GM12878 (cell line): ENCODE data around the gene SMIM22. TPM values are rescaled to one million over a fixed set of nuclear protein-coding genes. Genes with fewer than 3 reads are reported as not detected.
A peak's percentile ranks its signal among the peaks of the same experiment; 100 is the strongest.

Experiments used
- ATAC-seq: fragments of 200-7000 bp; cut with Tn5 transposase; 3 replicates; pipeline ENCODE4 v1.9.1; 2020; ENCODE audit warnings: mild to moderate bottlenecking, moderate library complexity
- BruUV-seq: library from RNA; stranded (reverse); fragments of 400-500 nt; replicated peaks from 2 replicates; lab custom pipeline; 2021; lab: Mats Ljungman, UMichigan
- CTCF ChIA-PET: fragments of 300-600 bp; sonication (Branson Sonifier 250); formaldehyde crosslinking; extraction: SDS; loops from one replicate; lab custom pipeline; 2021; ENCODE audit warnings: inconsistent platforms; lab: Yijun Ruan, JAX
- POLR2A ChIA-PET: fragments of 350-600 bp; formaldehyde crosslinking; extraction: SDS; loops from one replicate; lab custom pipeline; 2021; ENCODE audit warnings: inconsistent platforms; lab: Charles Lee
- RAD21 ChIA-PET: fragments of 300-600 bp; sonication (Branson Sonifier 250); formaldehyde crosslinking; loops from one replicate; lab custom pipeline; 2023; ENCODE audit warnings: antibody characterized with exemption; ENCODE audit not compliant: unreplicated experiment; lab: Charles Lee
- SMC1A ChIA-PET: fragments of 300-600 bp; sonication (Branson Sonifier 250); formaldehyde crosslinking; loops from one replicate; lab custom pipeline; 2023; ENCODE audit not compliant: unreplicated experiment, uncharacterized antibody; lab: Charles Lee
- DNase-seq: peaks from one replicate; pipeline ENCODE4 v3.0.0-alpha.2; 2011; ENCODE audit warnings: low read depth, low spot score
- FAIRE-seq: peaks from 3 replicates; lab custom pipeline; 2011; peaks lifted over from hg19 to GRCh38; lab: Jason Lieb, UNC
- H2AFZ ChIP-seq: 2 replicates; pipeline ENCODE4 v1.6.0; 2011; ENCODE audit warnings: low read depth, low read length, control low read depth; ENCODE audit not compliant: control insufficient read depth
- H3K27ac ChIP-seq: 2 replicates; pipeline ENCODE4 v1.5.1; 2011; ENCODE audit warnings: control low read depth; ENCODE audit not compliant: control insufficient read depth, insufficient read depth
- H3K27me3 ChIP-seq, 2 experiments: replicated peaks in 1 of 2; 2 replicates each; pipeline versions ENCODE4 v1.6.0 to v1.6.1; 2011; ENCODE audit warnings: low read length in 1 of 2; ENCODE audit not compliant: control insufficient read depth in 2 of 2, insufficient read depth in 2 of 2
- H3K36me3 ChIP-seq, 2 experiments: 2 replicates each; pipeline ENCODE4 v1.5.1; 2011; ENCODE audit warnings: low read length in 1 of 2; ENCODE audit not compliant: control insufficient read depth in 2 of 2, insufficient read depth in 2 of 2
- H3K4me1 ChIP-seq: 2 replicates; pipeline ENCODE4 v1.6.1; 2011; ENCODE audit warnings: mild to moderate bottlenecking, low read length, moderate library complexity, mixed read lengths; ENCODE audit not compliant: control insufficient read depth, insufficient read depth
- H3K4me2 ChIP-seq: 2 replicates; pipeline ENCODE4 v1.6.0; 2011; ENCODE audit warnings: control low read depth; ENCODE audit not compliant: control insufficient read depth, insufficient read depth
- H3K4me3 ChIP-seq: fragments of 200-600 bp; sonication (generic); 2 replicates; pipeline ENCODE4 v1.5.1; 2016
- H3K79me2 ChIP-seq: 2 replicates; pipeline ENCODE4 v1.6.0; 2011; ENCODE audit warnings: low read length; ENCODE audit not compliant: control insufficient read depth, insufficient read depth
- H3K9ac ChIP-seq: 2 replicates; pipeline ENCODE4 v1.8.0; 2011; ENCODE audit warnings: low read length, control low read depth, mixed read lengths; ENCODE audit not compliant: control insufficient read depth, insufficient read depth
- H3K9me3 ChIP-seq: replicated peaks from 3 replicates; pipeline ENCODE4 v1.5.1; 2011; ENCODE audit warnings: mild to moderate bottlenecking, low read length; ENCODE audit not compliant: control insufficient read depth, insufficient read depth
- H4K20me1 ChIP-seq: 2 replicates; pipeline ENCODE4 v1.6.0; 2011; ENCODE audit not compliant: control insufficient read depth, insufficient read depth
- ETV6 ChIP-seq, 2 experiments: fragments of 450-650 bp in 1 of 2; IDR thresholded peaks in 1 of 2; conservative IDR thresholded peaks in 1 of 2; 2 replicates each; pipeline ENCODE4 v1.6.1; 2014; ENCODE audit warnings: antibody characterized with exemption in 1 of 2, borderline replicate concordance in 1 of 2, low read depth in 1 of 2, mild to moderate bottlenecking in 1 of 2, moderate library complexity in 1 of 2
- GABPA ChIP-seq: IDR thresholded peaks from 2 replicates; pipeline ENCODE4 v1.6.1; 2014; ENCODE audit warnings: antibody characterized with exemption, low read depth, mild to moderate bottlenecking, inconsistent platforms
- PML ChIP-seq: IDR thresholded peaks from 2 replicates; pipeline ENCODE4 v1.6.1; 2012; ENCODE audit warnings: low read length, inconsistent platforms
- SMARCA5 ChIP-seq: fragments of 450-650 bp; IDR thresholded peaks from 2 replicates; pipeline ENCODE4 v1.6.1; 2017; ENCODE audit warnings: mild to moderate bottlenecking
- SPI1 ChIP-seq: IDR thresholded peaks from 2 replicates; pipeline ENCODE4 v1.6.1; 2011; ENCODE audit warnings: low read depth, mild to moderate bottlenecking, low read length, moderate library complexity, borderline replicate concordance; ENCODE audit not compliant: insufficient read depth
- WGBS: methylation state at CpG from one replicate; pipeline ENCODE4 v1.1.6; 2016; ENCODE audit warnings: low lambda C conversion rate; ENCODE audit not compliant: insufficient replicate concordance, insufficient coverage; ENCODE audit errors: missing lambda C conversion rate; 5-methylcytosine and 5-hydroxymethylcytosine counted together
- in situ Hi-C: fragments of 300-500 bp; cut with MboI; formaldehyde crosslinking; loops from 9 replicates; pipeline ENCODE4 v1.14.3; 2018; ENCODE audit warnings: mixed read lengths
- intact Hi-C: fragments of 100-400 bp; cut with micrococcal nuclease; formaldehyde crosslinking; loops from one replicate; pipeline ENCODE4 v1.14.2; 2022; ENCODE audit not compliant: unreplicated experiment
- polyA plus RNA-seq, 11 experiments: library from polyadenylated mRNA; depleted of rRNA in 4 of 11; unstranded in 6 of 11; stranded (reverse) in 5 of 11; fragments of >200 nt; fragmentation: Nextera tagmentation in 4 of 11; fragmentation: Illumina TruSeq in 1 of 11; extraction: Ambion mirVana in 4 of 11; extraction: Trizol in 1 of 11; gene quantifications; 1 replicate in 1 of 11; 2 replicates in 10 of 11; pipeline versions ENCODE4 v1.2.1 to v1.2.3, GENCODE V29; 2011 to 2016; ENCODE audit warnings: inconsistent platforms in 2 of 11, missing spikeins in 2 of 11, low read depth in 1 of 11
- total RNA-seq, 4 experiments: library from RNA; depleted of rRNA in 3 of 4; stranded (reverse); fragments of >200 nt in 3 of 4; fragmentation: Illumina TruSeq in 1 of 4; extraction: Trizol in 1 of 4; gene quantifications; 2 replicates each; pipeline versions ENCODE4 v1.2.1 to v1.2.3, GENCODE V29; 2013 to 2021

Gene SMIM22
- total and polyA plus RNA-seq, 10 of the 15 experiments (the other 5 are each of a cell fraction or from before 2014, with no cell fraction given): 0.83 TPM; not detected in 9

DNA sequence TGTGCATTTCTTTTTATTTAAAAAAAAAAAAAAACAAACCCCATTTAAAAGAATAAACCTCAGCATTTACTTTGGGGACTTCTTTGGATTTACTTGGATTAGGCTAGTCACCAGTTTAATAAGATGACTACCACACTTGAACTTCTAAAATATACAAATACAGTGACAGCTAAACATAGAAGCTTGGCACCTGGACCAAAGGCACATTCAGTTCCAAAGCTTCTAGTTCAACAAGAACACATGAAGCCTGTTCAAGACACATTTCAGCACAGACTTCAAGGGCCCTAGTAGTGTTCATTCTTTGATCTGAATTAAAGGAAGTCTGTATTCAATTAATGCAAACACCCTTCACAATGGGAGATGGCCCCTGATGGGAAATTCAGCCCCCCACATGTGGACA lies 18.9 kb downstream of the SMIM22 start:
- FAIRE-seq (no peak), ATAC-seq (no peak), DNase-seq (no peak)
- intact Hi-C loops (no loop called here), in situ Hi-C loops (no loop called here)
- ChIA-PET RAD21 (no interaction called here), CTCF (no interaction called here), SMC1A (no interaction called here), POLR2A (interaction anchor here (0.7 kb wide), 1 partner anchor 346 kb away, joined by 4 read pairs; no protein-coding TSS in a partner anchor)
- Histone ChIP-seq H3K27ac (no peak overlapping the region), H3K4me3 (no peak overlapping the region), H3K9ac (no peak overlapping the region), H2AFZ (no peak overlapping the region), H3K4me1 (no peaks in the 10 kb centered on the region), H4K20me1 (no peaks in the 10 kb centered on the region), H3K36me3 (peaks cover 21 to 24% of the 10 kb centered on the region in 2 experiments), H3K27me3 (no peaks in the 10 kb centered on the region), H3K9me3 (no peaks in the 10 kb centered on the region), H3K4me2 (no peak overlapping the region), H3K79me2 (no peaks in the 10 kb centered on the region)
- TF ChIP-seq SPI1: no peak
- TSS peak; percentile 12 for BruUV-seq

DNA sequence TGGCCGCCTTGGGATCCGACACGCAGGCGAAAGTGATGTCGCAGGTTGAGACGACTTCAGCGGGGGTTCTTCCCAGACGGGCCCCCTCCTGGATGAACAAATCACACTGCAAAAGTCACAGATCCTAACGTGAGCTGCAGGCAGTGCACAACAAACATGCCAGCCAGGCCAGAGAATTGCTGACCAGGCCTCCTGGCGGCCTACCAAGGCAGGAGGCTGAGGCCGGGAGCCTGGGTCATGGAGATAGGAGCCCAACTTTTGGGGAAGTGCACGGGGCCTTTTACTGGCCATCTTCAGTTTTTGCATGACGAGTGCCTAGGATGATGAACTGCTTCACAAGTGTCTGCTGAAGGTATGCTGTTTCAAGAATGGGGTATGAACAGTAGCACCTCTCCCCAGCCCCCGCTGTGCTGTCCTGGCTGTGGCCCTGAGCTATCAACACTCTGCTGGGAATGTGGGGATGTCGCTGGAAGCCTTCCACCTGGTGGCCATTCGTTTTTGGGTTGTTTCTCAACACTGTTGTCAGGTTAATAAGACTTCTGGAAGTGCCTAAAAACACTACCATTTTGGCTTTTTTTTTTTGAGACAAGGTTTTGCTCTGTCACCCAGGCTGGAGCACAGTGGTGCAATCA lies 19.5 kb downstream of the SMIM22 start:
- no peaks in the 10 kb centered on the region for H3K4me1 ChIP-seq
- H3K27me3 ChIP-seq: no peaks in the 10 kb centered on the region
- no peak overlapping the region for H3K4me2 ChIP-seq
- no peak for FAIRE-seq
- DNase-seq: no peak
- ChIA-PET CTCF (no interaction called here), SMC1A (no interaction called here), POLR2A (interaction anchor here (0.7 kb wide), 1 partner anchor 347 kb away, joined by 4 read pairs; no protein-coding TSS in a partner anchor), RAD21 (no interaction called here)
- no peak overlapping the region for H3K9ac ChIP-seq
- WGBS: 94% methylated on average over 16 of the region's 16 CpGs
- ATAC-seq: no peak
- H4K20me1 ChIP-seq: no peaks in the 10 kb centered on the region
- TF ChIP-seq ETV6 (conservative IDR thresholded peaks at IDR 0.05 in 1 of 2, IDR thresholded peaks at IDR 0.05 in 1 of 2; ENCODE audit: borderline replicate concordance in 1 of 2, low read depth in 1 of 2) (no peak), PML (no peak), SMARCA5 (no peak), GABPA (no peak)
- no peaks in the 10 kb centered on the region for H3K79me2 ChIP-seq
- in situ Hi-C loops: no loop called here
- no peak overlapping the region for H3K27ac ChIP-seq
- no peak overlapping the region for H2AFZ ChIP-seq
- no TSS peak for BruUV-seq
- peaks cover 23% of the 10 kb centered on the region in 2 experiments for H3K36me3 ChIP-seq
- intact Hi-C loops: no loop called here
- no peaks in the 10 kb centered on the region for H3K9me3 ChIP-seq
- H3K4me3 ChIP-seq: no peak overlapping the region
